ENCODE measurements around the gene MYBPC2. TPM values are rescaled to one million over a fixed set of nuclear protein-coding genes. Genes with fewer than 3 reads are reported as not detected.
A peak's percentile ranks its signal among the peaks of the same experiment; 100 is the strongest.

MYBPC2 gene
- total and polyA plus RNA-seq, 2 donors (not counting 3 experiments of a cell fraction or from before 2014, with no cell fraction given): 0.03 TPM; not detected in 1

GRCh38 chr19:50465000-50465399 lies 32.3 kb downstream of the MYBPC2 start:
- FAIRE-seq (no peak), DNase-seq (ENCODE audit: low read depth, low spot score) (no peak)
- no peaks in the 10 kb centered on the region for H3K9me3 ChIP-seq (replicated peaks; ENCODE audit: control insufficient read depth, insufficient read depth, low read length)
- no peaks in the 10 kb centered on the region for H4K20me1 ChIP-seq (replicated peaks; ENCODE audit: control insufficient read depth, extremely low read depth, insufficient read depth, low read length)
- CTCF ChIA-PET: interaction anchor here (2.8 to 7.4 kb wide), 2 partner anchors 96 to 108 kb away, joined by 17 to 144 read pairs; no protein-coding TSS in a partner anchor
- no peaks in the 10 kb centered on the region for H3K79me2 ChIP-seq (ENCODE audit: control insufficient read depth, insufficient read depth, low read length)
- dilution Hi-C loops (cut with MboI; ENCODE audit: extremely low pct_ligation_motif_present, low sequenced_read_pairs): no loop called here
- no peak overlapping the region for H3K9ac ChIP-seq (replicated peaks; ENCODE audit: extremely low read depth, insufficient read depth, low read length)
- intact Hi-C loops (cut with micrococcal nuclease): no loop called here
- H3K4me1 ChIP-seq (ENCODE audit: control insufficient read depth, extremely low read depth, insufficient read depth, low read length): no peaks in the 10 kb centered on the region
- no peaks in the 10 kb centered on the region for H3K27me3 ChIP-seq (ENCODE audit: control insufficient read depth in 2 of 2, insufficient read depth in 2 of 2, low read length in 2 of 2)
- POLR2A ChIA-PET: no interaction called here
- no TSS peak for BruUV-seq (replicated peaks)
- no peak overlapping the region for H3K27ac ChIP-seq (ENCODE audit: insufficient read depth, low read depth, low read length)
- H3K4me3 ChIP-seq (replicated peaks in 1 of 3; ENCODE audit: insufficient read depth in 1 of 3, low read depth in 1 of 3, low read length in 3 of 3): no peak overlapping the region
- no peak overlapping the region for H3K4me2 ChIP-seq (ENCODE audit: insufficient read depth, low read length)
- TF ChIP-seq MYC (IDR thresholded peaks at IDR 0.05; ENCODE audit: low read depth, low read length) (no peak), GATA2 (IDR thresholded peaks at IDR 0.05; ENCODE audit: insufficient read depth, insufficient read length, low read depth, low read length) (no peak), JUN (IDR thresholded peaks at IDR 0.05; ENCODE audit: borderline replicate concordance, insufficient read depth, insufficient read length, low read depth) (no peak), POLR2AphosphoS5 (IDR thresholded peaks at IDR 0.05; ENCODE audit: insufficient read depth, low read depth, low read length) (no peak), FOS (IDR thresholded peaks at IDR 0.05; ENCODE audit: borderline replicate concordance, insufficient read depth, low read length) (no peak), EZH2 (IDR thresholded peaks at IDR 0.05; ENCODE audit: borderline replicate concordance, low read depth, low read length, severe bottlenecking) (no peak)
- no peak overlapping the region for H2AFZ ChIP-seq (ENCODE audit: low read depth, low read length)
- no peaks in the 10 kb centered on the region for H3K9me1 ChIP-seq (replicated peaks; ENCODE audit: control insufficient read depth, extremely low read depth, insufficient read depth, low read length)
- no peaks in the 10 kb centered on the region for H3K36me3 ChIP-seq (ENCODE audit: control insufficient read depth in 2 of 2, extremely low read depth in 1 of 2, insufficient read depth in 2 of 2, low read length in 2 of 2)

DNA sequence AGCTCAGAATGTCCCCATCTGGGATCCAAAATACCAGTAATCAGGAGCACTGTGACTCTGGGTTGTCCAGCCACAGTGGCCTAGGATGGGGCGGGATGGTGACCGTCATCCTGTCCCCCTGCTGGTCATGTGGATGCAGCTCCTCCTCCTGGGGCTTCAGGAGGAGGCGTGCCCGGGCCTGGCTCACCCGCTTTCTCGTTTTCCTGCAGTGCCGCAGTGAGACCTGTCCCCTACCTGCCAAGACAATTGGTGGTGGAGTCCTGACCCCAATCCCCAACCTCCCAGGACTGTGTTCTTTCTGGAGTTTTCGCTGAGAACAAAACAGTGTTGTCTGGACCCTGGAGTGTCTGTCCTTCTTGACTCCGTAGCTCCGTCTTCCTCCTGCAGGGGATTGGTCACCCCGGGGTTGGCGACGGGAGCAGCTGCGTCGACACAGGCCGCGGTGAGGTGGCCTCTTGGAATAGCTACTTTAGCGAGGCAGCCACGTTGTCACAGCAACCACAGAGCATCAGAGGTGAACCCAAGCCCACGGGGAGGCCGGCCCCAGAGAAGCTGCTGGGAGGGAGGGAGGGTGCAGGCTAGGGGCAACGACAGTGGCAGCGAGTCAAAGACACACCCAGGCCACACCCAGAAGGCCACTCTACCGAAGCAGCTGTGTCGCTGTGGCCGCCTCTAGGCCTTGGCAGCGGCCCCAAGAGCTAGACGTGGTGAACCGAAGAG lies 33.5 kb downstream of the MYBPC2 start:
- Histone ChIP-seq H3K36me3 (ENCODE audit: control insufficient read depth in 2 of 2, extremely low read depth in 1 of 2, insufficient read depth in 2 of 2, low read length in 2 of 2) (no peaks in the 10 kb centered on the region), H2AFZ (ENCODE audit: low read depth, low read length) (no peak overlapping the region), H3K27ac (ENCODE audit: insufficient read depth, low read depth, low read length) (no peak overlapping the region), H3K4me2 (ENCODE audit: insufficient read depth, low read length) (no peak overlapping the region), H3K9ac (replicated peaks; ENCODE audit: extremely low read depth, insufficient read depth, low read length) (no peak overlapping the region), H3K79me2 (ENCODE audit: control insufficient read depth, insufficient read depth, low read length) (no peaks in the 10 kb centered on the region), H3K9me1 (replicated peaks; ENCODE audit: control insufficient read depth, extremely low read depth, insufficient read depth, low read length) (no peaks in the 10 kb centered on the region), H3K9me3 (replicated peaks; ENCODE audit: control insufficient read depth, insufficient read depth, low read length) (no peaks in the 10 kb centered on the region), H4K20me1 (replicated peaks; ENCODE audit: control insufficient read depth, extremely low read depth, insufficient read depth, low read length) (no peaks in the 10 kb centered on the region), H3K4me3 (replicated peaks in 1 of 3; ENCODE audit: insufficient read depth in 1 of 3, low read depth in 1 of 3, low read length in 3 of 3) (no peak overlapping the region), H3K27me3 (ENCODE audit: control insufficient read depth in 2 of 2, insufficient read depth in 2 of 2, low read length in 2 of 2) (no peaks in the 10 kb centered on the region), H3K4me1 (ENCODE audit: control insufficient read depth, extremely low read depth, insufficient read depth, low read length) (no peaks in the 10 kb centered on the region)
- TF ChIP-seq CTCF (IDR thresholded peaks at IDR 0.05; ENCODE audit: extremely low read depth in 1 of 2, insufficient read depth in 1 of 2, low read depth in 1 of 2, low read length in 2 of 2) (peak; percentile 27 to 29), MYC (IDR thresholded peaks at IDR 0.05; ENCODE audit: low read depth, low read length) (no peak)
- ChIA-PET CTCF (interaction anchor here (0.7 to 7.4 kb wide), 6 partner anchors 13 to 109 kb away, joined by 3 to 144 read pairs (median 3); no protein-coding TSS in a partner anchor), POLR2A (no interaction called here)
- dilution Hi-C loops (cut with MboI; ENCODE audit: extremely low pct_ligation_motif_present, low sequenced_read_pairs): no loop called here
- FAIRE-seq: no peak
- BruUV-seq (replicated peaks): no TSS peak
- intact Hi-C loops (cut with micrococcal nuclease): no loop called here
- DNase-seq (ENCODE audit: low read depth, low spot score): no peak
